HG03342 (cell line): Measurements from ENCODE around the gene UNC119.
A peak's percentile ranks its signal among the peaks of the same experiment; 100 is the strongest.
"Not testable (repeated sequence)": the region's sequence is repeated elsewhere in the genome, so short reads cannot be mapped to it uniquely, and the experiment has no call there.

Experiments used
- ATAC-seq: cut with Tn5 transposase; IDR thresholded peaks from one replicate; pipeline ENCODE4 v1.9.1; 2021; ENCODE audit warnings: mild to moderate bottlenecking, moderate library complexity; ENCODE audit not compliant: unreplicated experiment

UNC119 gene

DNA sequence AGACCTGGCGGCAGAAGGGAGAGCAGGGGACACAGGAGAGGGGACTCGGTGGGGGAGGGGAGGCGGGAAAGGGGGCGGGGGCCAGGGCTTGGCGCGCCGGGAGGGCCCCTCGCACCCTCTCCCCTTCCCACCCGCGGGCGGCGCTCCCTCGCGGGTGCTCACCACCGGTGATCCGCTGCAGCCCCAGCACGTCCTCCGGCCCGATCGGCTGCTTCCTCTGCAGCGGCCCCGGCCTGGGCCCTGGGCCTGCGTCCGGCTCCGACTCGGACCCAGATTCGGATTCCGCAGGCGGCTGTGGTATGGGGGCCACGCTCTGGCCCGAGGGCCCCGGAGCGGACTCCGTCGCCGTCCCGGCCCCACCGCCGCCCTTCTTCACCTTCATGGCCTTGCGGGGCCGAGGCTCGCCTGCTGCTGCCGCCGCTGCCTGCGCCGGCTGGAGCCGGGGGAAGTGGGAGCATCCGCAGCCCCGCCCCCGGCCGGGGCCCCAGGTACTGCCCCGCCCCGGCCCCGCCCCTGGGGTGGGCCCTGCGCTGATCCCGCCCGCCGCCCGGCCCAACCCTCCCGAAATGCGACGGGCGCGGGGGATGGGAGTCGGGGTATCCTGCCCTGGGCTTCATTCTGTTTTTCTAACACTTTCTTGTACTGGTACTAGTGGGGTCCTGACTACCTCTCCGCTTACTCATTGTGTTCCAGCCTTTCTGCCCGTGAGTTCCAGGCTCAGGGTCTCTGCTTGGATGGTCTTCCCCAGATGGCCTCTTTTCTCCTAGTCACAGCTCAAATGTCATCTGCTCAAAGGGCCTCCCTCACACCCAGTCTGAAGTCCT lies at the start of gene UNC119:
Gene UNC119, minus strand, starts transcription at position 449 of the 824 bp plus-strand sequence. Its CDS starts 67 bp downstream, at position 382.
- peak; percentile 58 for ATAC-seq

DNA sequence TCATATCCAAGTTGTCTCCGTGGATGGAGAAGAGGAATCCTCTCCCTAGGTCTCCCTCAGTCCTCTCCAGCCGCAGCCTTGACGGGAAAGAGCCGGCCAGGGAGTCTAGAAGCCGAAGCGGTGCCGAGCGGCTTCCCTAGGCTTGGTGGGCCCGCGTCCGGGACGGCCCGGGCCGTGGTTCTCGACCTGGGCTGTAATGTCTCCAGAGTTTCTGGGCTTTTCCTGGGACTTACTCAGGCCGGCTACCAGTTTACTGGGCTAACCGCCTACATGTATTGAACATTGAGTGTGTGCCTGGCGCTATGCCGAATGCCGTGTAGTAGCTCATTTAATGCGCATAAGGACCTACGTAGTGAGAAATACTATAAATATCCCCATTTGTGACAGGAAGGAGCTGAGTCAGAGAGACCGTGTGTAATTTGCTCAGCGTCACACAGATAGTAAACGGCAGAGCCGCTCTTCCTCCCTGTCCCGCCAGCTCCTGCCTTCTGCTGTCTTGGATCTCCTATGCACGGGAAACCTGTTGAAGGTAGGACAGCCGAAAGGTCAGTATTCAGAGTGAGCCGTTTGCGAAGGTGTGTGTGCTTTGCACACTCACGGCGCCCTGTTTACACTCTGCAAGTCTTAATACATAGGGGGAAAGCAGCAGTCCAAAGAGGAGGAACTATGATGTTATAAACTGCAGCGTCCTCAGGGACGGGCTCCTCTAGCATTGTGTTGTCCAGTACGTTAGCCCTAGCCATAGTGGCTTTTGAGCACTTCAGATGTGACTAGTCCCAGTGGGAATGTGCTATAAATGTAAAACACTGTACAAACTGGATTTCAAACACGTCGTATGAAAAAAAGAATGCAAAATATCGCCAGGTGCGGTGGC lies 47.1 kb upstream of the UNC119 start:
- ATAC-seq: peak; percentile 33

GRCh38 chr17:28598799-28599310 lies 46.4 kb upstream of the UNC119 start, which contains the start of gene SPAG5:
Gene SPAG5, minus strand, starts transcription at chr17:28599025. Its CDS starts 79 bp downstream, at chr17:28598946.
- ATAC-seq: peak; percentile 81

DNA sequence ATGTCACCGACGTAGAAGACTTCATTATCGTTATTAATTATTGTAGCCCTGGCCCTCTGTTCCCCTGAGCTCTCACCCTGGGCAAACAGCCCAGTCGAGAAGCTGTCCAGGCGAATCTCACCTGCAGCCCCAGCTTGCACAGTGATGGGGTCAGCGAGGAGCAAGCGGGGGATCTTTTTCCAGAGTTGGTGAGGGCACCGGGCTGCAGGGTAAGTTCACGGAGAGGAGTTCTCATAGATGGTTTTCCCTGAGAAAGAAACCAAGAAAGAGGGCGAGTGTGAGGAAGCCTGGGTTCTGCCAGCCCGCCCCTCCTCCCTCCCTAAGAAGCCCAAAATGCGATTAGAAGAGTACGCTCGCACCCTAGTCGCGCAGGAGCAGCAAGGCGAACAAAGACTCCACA lies 46.0 kb upstream of the UNC119 start:
- no peak for ATAC-seq

- no peak for ATAC-seq
These were observed 45.4 kb upstream of the UNC119 start for GRCh38 chr17:28597606-28598383.

- ATAC-seq: no peak
These were observed 39.8 kb upstream of the UNC119 start for GRCh38 chr17:28592260-28592659.

GRCh38 chr17:28585851-28586250 lies 33.4 kb upstream of the UNC119 start:
- no peak for ATAC-seq

- ATAC-seq: no peak
These were observed 32.0 kb upstream of the UNC119 start for GRCh38 chr17:28584434-28584833.

DNA sequence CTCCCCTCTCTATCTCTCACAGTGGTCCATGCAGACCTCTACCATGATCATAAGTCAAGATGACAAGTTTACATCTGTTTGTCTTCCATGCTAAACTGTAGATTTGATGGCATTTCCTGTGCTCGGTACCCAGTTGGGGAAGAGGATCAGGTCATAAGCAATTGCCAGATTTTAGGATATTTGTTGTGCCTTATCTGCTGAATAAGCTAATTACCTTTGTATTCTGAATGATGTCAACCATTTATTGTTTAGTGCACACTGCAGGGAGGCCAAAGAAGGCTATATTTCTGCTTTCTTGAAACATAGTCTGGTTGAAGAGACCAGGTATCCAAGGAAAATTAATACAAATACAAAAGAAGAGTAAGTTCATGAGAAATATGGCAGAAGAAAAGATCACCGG lies 30.1 kb upstream of the UNC119 start:
- no peak for ATAC-seq

DNA sequence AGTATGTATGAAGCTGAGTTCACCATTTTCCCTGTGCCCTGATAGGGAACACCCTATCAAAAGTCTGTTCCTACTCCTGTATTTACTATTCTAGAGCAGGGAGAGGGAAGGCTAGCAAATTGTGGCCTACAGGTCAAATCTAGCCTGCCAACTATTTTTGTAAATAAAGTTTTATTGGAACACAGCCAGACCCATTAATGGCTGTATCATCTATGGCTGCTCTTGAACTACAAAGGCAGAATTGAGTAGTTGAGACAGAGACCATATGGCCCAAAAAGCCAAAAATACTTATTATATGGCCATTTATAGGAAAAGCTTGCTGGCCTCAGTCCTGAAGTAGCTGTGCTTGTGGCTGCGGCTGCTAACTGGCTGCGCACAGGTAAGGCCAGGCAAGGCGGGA lies 28.5 kb upstream of the UNC119 start:
- ATAC-seq: no peak

GRCh38 chr17:28579526-28579925 lies 27.1 kb upstream of the UNC119 start:
- ATAC-seq: no peak

GRCh38 chr17:28578246-28579195 lies 26.1 kb upstream of the UNC119 start:
- ATAC-seq: no peak

DNA sequence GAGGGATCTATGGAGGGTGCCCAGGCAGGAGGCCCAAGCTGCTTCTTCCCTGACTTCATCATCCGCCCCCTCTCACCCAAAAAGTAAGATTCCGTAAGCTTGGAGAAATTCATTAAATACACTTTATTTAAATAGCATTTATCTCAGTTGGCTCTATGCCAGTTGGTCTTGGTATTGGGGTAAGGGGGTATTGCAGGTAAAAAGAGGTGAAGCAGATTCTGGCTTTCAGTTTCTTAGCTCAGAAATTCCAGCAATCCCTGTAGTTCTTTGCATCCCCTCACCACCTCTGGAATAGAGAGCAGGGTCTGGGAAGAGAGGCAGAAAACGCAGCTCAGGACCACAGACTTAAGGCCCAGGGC lies 25.0 kb upstream of the UNC119 start:
- ATAC-seq: no peak

- ATAC-seq: peak; percentile 77
These were observed 24.5 kb upstream of the UNC119 start, which contains the start of gene ALDOC for GRCh38 chr17:28576758-28577465. Gene ALDOC, minus strand, starts transcription at chr17:28576895. Its CDS starts 1,363 bp downstream, at chr17:28575532.

GRCh38 chr17:28576016-28576415 lies 23.6 kb upstream of the UNC119 start:
- ATAC-seq: not testable (repeated sequence)

GRCh38 chr17:28575126-28575795 lies 22.8 kb upstream of the UNC119 start:
- ATAC-seq: no peak

DNA sequence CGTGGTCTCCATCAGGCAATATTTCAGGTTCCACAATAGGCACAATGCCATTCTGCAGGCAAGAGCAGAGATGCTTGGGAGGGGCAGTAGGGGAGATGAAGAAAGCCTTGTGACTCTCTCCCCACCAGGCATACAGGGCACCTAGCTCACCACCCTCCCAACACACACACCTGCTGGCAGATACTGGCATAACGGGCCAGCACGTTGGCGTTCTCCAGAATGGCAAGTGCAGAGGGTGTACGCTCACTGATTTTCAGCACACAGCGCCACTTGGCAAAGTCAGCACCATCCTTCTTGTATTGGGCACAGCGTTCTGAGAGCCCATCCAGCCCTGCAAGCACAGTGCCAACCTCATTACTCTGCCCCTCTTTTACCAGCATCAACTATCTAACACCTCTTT lies 22.1 kb upstream of the UNC119 start:
- ATAC-seq: no peak

- ATAC-seq: no peak
These were observed 21.6 kb upstream of the UNC119 start for GRCh38 chr17:28573966-28574480.
